Loucy (cell line): ENCODE measurements around the gene PGLYRP1.

Experiments
- H2AFZ ChIP-seq: fragments of 200-600 bp; sonication (generic); 2 replicates; pipeline ENCODE4 v1.6.0; 2016; ENCODE audit warnings: antibody characterized with exemption, mild to moderate bottlenecking, low read length, moderate library complexity
- H3F3A ChIP-seq: fragments of 200-600 bp; 2 replicates; pipeline ENCODE4 v1.6.0; 2016; ENCODE audit warnings: antibody characterized with exemption, low read depth, mild to moderate bottlenecking
- H3K27me3 ChIP-seq: fragments of 200-600 bp; sonication (generic); 2 replicates; pipeline ENCODE4 v1.6.1; 2014; ENCODE audit warnings: low read length, mild to moderate bottlenecking; ENCODE audit not compliant: insufficient read depth, poor library complexity, severe bottlenecking
- H3K36me3 ChIP-seq: fragments of 200-600 bp; sonication (generic); 2 replicates; pipeline ENCODE4 v1.6.1; 2016; ENCODE audit warnings: low read length; ENCODE audit not compliant: insufficient read depth
- H3K4me1 ChIP-seq: fragments of 200-600 bp; sonication (generic); 2 replicates; pipeline ENCODE4 v1.5.1; 2014; ENCODE audit warnings: low read length, mild to moderate bottlenecking; ENCODE audit not compliant: insufficient read depth, poor library complexity, severe bottlenecking
- H3K4me2 ChIP-seq: fragments of 200-600 bp; sonication (generic); 2 replicates; pipeline ENCODE4 v1.6.0; 2014; ENCODE audit warnings: antibody characterized with exemption, low read length, low read depth, mild to moderate bottlenecking; ENCODE audit not compliant: poor library complexity, severe bottlenecking
- H3K4me3 ChIP-seq: fragments of 200-600 bp; sonication (generic); 2 replicates; pipeline ENCODE4 v1.5.1; 2014; ENCODE audit warnings: low read length, mild to moderate bottlenecking, mixed read lengths; ENCODE audit not compliant: poor library complexity, severe bottlenecking
- H3K79me2 ChIP-seq: fragments of 200-600 bp; sonication (generic); 2 replicates; pipeline ENCODE4 v1.6.1; 2014; ENCODE audit warnings: low read length; ENCODE audit not compliant: insufficient read depth
- H3K9ac ChIP-seq: fragments of 200-600 bp; sonication (generic); 2 replicates; pipeline ENCODE4 v1.6.0; 2014; ENCODE audit warnings: mild to moderate bottlenecking, low read depth, low read length, moderate library complexity; ENCODE audit not compliant: poor library complexity, severe bottlenecking
- H3K9me2 ChIP-seq: fragments of 200-600 bp; sonication (generic); replicated peaks from 2 replicates; pipeline ENCODE4 v1.6.1; 2016; ENCODE audit warnings: low read depth, low read length, mixed read lengths
- H3K9me3 ChIP-seq: fragments of 200-600 bp; sonication (generic); 2 replicates; pipeline ENCODE4 v1.6.1; 2014; ENCODE audit warnings: mild to moderate bottlenecking, antibody characterized with exemption, low read length, low read depth; ENCODE audit not compliant: insufficient read depth
- H4K20me1 ChIP-seq: fragments of 200-600 bp; sonication (generic); 2 replicates; pipeline ENCODE4 v1.6.0; 2014; ENCODE audit warnings: antibody characterized with exemption, low read length, mild to moderate bottlenecking; ENCODE audit not compliant: insufficient read depth, poor library complexity, severe bottlenecking
- EZH2phosphoT487 ChIP-seq: fragments of 200-600 bp; IDR thresholded peaks from 2 replicates; pipeline ENCODE4 v1.6.1; 2018; ENCODE audit warnings: antibody characterized with exemption, mild to moderate bottlenecking, moderate library complexity, borderline replicate concordance
- TF ChIP-seq, protein P1 (sequence below): fragments of 200-600 bp; sonication (generic); conservative IDR thresholded peaks from 2 replicates; pipeline ENCODE4 v1.5.1; 2014; ENCODE audit warnings: mild to moderate bottlenecking, antibody characterized with exemption, low read length

The PGLYRP1 gene

DNA sequence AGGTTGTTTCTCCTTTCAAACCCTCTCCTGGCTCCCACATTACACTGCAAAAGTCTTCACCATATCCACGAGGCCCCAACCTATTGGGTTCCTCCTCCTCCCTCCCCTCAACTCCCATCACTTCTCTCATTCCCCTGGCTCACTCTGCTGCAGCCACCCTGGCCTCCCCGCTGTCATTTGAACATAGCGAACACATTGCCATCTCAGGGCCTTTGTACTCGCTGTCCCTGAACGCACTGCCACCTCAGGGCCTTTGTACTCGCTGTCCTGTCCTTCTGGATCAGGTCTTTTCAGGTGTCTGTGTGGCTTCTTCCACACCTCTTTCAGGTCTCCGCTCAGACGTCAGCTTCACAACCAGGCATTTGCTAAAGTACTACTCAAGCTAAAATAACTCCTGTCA, 25.9 kb downstream of the PGLYRP1 start:
- Histone ChIP-seq H3K9me2 (no peaks in the 10 kb centered on the region), H3K9ac (peak overlapping the region; percentile 83), H3K4me2 (peak overlapping the region; percentile 78)

DNA sequence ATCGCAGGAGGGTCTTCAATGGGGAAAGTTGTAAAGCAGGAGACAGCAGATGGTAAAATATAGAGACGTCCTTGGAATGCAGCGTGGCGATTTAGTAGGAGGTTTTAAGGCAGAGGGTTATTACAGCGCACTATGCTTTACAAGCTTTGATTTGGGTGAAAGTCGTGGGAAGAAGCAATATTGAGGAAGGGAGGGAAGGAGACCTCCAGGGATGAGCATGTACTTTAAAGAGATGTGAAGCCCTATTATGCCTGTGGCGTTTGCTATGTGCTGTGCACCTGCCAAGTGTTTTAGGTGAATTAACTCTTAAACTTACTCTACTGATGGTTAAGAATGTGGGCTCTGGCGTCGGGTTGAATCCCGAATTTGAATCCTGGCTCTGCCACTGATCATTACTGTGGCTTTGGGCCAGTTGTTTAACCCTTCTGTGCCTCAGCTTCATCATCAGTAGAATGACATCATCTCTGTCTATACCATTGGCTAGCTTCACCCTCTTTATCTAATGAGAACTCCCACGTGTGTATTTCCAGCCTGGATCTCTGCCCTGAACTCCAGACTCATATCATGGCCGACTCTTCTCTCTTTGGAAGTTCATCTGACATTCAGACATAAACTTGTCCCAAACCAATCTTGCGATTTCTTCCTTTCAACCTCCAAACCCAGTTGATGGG, 27.0 kb downstream of the PGLYRP1 start:
- H3F3A ChIP-seq = no peaks in the 10 kb centered on the region
- peaks cover 4% of the 10 kb centered on the region for H4K20me1 ChIP-seq
- no peaks in the 10 kb centered on the region for H3K9me2 ChIP-seq
- H3K27me3 ChIP-seq = no peaks in the 10 kb centered on the region
- no peaks in the 10 kb centered on the region for H3K36me3 ChIP-seq
- peak overlapping the region; percentile 83 for H3K9ac ChIP-seq
- peak overlapping the region; percentile 78 for H3K4me2 ChIP-seq
- peak overlapping the region; percentile 84 for H3K4me3 ChIP-seq
- peaks cover 22% of the 10 kb centered on the region for H3K79me2 ChIP-seq
- peak overlapping the region; percentile 34 for H2AFZ ChIP-seq
- no peaks in the 10 kb centered on the region for H3K9me3 ChIP-seq
- H3K4me1 ChIP-seq = peaks cover 23% of the 10 kb centered on the region
- TF ChIP-seq, protein P1, sequence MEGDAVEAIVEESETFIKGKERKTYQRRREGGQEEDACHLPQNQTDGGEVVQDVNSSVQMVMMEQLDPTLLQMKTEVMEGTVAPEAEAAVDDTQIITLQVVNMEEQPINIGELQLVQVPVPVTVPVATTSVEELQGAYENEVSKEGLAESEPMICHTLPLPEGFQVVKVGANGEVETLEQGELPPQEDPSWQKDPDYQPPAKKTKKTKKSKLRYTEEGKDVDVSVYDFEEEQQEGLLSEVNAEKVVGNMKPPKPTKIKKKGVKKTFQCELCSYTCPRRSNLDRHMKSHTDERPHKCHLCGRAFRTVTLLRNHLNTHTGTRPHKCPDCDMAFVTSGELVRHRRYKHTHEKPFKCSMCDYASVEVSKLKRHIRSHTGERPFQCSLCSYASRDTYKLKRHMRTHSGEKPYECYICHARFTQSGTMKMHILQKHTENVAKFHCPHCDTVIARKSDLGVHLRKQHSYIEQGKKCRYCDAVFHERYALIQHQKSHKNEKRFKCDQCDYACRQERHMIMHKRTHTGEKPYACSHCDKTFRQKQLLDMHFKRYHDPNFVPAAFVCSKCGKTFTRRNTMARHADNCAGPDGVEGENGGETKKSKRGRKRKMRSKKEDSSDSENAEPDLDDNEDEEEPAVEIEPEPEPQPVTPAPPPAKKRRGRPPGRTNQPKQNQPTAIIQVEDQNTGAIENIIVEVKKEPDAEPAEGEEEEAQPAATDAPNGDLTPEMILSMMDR = no peak
- no peak for TF ChIP-seq EZH2phosphoT487

More for the DNA sequence above, 25.9 kb downstream of the PGLYRP1 start:
- Histone ChIP-seq H3F3A (no peaks in the 10 kb centered on the region), H2AFZ (no peak overlapping the region), H3K4me1 (peaks cover 23% of the 10 kb centered on the region), H4K20me1 (peaks cover 4% of the 10 kb centered on the region), H3K27me3 (no peaks in the 10 kb centered on the region), H3K36me3 (no peaks in the 10 kb centered on the region), H3K9me3 (no peaks in the 10 kb centered on the region), H3K79me2 (peaks cover 22% of the 10 kb centered on the region), H3K4me3 (peak overlapping the region; percentile 84)
- no peak for TF ChIP-seq EZH2phosphoT487
- TF ChIP-seq, protein P1 = no peak

DNA sequence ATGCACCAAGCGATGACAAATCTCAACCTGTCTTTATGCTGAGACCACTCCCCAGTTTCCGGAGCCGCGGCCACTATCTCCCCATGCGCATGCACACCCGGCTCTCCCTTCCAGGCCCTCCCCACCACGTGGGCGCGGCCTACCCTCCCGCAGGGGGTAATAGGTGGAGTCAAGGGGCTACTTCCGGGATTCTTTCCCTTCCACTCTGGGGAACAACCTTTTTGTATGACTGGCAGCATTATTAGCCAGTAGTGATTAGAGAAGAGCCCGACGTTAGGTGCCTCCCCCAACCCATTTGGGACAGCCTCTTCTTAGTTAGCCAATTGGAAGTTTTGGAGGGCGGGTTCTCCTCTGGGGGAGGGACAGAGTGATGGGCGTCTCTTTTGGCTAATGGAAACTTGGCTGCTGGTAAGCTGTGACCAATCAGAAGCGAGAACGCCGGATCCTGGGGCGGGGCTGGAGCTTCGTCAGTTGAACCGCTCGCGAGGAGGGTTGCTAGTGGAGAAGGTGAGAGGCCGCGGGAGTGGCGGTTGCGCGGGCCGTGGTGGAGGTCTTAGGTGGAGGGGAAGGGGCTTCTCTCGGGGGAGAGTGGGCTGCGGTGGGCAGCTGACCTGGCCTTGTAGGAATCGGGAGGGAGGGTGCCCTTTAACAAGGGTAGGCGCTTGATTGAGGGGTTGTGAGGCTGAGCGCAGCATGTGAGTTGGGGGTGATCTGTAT, 27.7 kb downstream of the PGLYRP1 start, which contains the start of gene CCDC61:
TSS of gene CCDC61 (plus strand) at position 470 of the 717 bp plus-strand sequence. CDS start 7,552 bp downstream, outside the sequence.
- Histone ChIP-seq H3K4me3 (peak within 1 kb of the TSS; percentile 84), H3K9me2 (no peaks in the 10 kb centered on the region), H4K20me1 (peaks cover 4% of the 10 kb centered on the region), H3K79me2 (peaks cover 22% of the 10 kb centered on the region), H3K4me1 (peaks cover 23% of the 10 kb centered on the region), H3F3A (no peaks in the 10 kb centered on the region), H3K9me3 (no peaks in the 10 kb centered on the region), H2AFZ (peak within 1 kb of the TSS; percentile 94), H3K9ac (peak within 1 kb of the TSS; percentile 83), H3K4me2 (peak within 1 kb of the TSS; percentile 82), H3K36me3 (no peaks in the 10 kb centered on the region), H3K27me3 (no peaks in the 10 kb centered on the region)
- TF ChIP-seq, protein P1 = no peak
- TF ChIP-seq EZH2phosphoT487 = no peak
